ENCODE measurements around the gene FAM50B.

The FAM50B gene

GRCh38 chr6:3848925-3849605 is at the start of gene FAM50B:
Gene FAM50B, plus strand, starts transcription at chr6:3849373. Its CDS starts 439 bp downstream, at chr6:3849812.
- DNase-seq (ENCODE audit: low read depth in 2 of 2), result peak; percentile 67 to 72

- DNase-seq (ENCODE audit: low read depth in 2 of 2), result no peak
These were observed 49.5 kb upstream of the FAM50B start for GRCh38 chr6:3799719-3800118.

- no peak for DNase-seq (ENCODE audit: low read depth in 2 of 2)
These were observed 48.2 kb upstream of the FAM50B start for GRCh38 chr6:3800850-3801591.

- no peak for DNase-seq (ENCODE audit: low read depth in 2 of 2)
These were observed 47.2 kb upstream of the FAM50B start for GRCh38 chr6:3801960-3802359.

- peak; percentile 88 to 89 for DNase-seq (ENCODE audit: low read depth in 2 of 2)
These were observed 45.3 kb upstream of the FAM50B start for GRCh38 chr6:3803627-3804468.

- peak; percentile 58 to 59 for DNase-seq (ENCODE audit: low read depth in 2 of 2)
These were observed 44.2 kb upstream of the FAM50B start for GRCh38 chr6:3804964-3805363.

- no peak for DNase-seq (ENCODE audit: low read depth in 2 of 2)
These were observed 43.6 kb upstream of the FAM50B start for GRCh38 chr6:3805448-3806123.

- DNase-seq (ENCODE audit: low read depth in 2 of 2), result no peak
These were observed 42.8 kb upstream of the FAM50B start for GRCh38 chr6:3806169-3806922.

- DNase-seq (ENCODE audit: low read depth in 2 of 2), result no peak
These were observed 41.0 kb upstream of the FAM50B start for GRCh38 chr6:3808199-3808598.

GRCh38 chr6:3808759-3809514 is 40.2 kb upstream of the FAM50B start:
- no peak for DNase-seq (ENCODE audit: low read depth in 2 of 2)

- no peak for DNase-seq (ENCODE audit: low read depth in 2 of 2)
These were observed 39.7 kb upstream of the FAM50B start for GRCh38 chr6:3809515-3809891.

- DNase-seq (ENCODE audit: low read depth in 2 of 2), result no peak
These were observed 39.2 kb upstream of the FAM50B start for GRCh38 chr6:3809982-3810381.

GRCh38 chr6:3811191-3811590 is 38.0 kb upstream of the FAM50B start:
- DNase-seq (ENCODE audit: low read depth in 2 of 2), result no peak

GRCh38 chr6:3812596-3812995 is 36.6 kb upstream of the FAM50B start:
- DNase-seq (ENCODE audit: low read depth in 2 of 2), result no peak

GRCh38 chr6:3813150-3813780 is 35.9 kb upstream of the FAM50B start:
- no peak for DNase-seq (ENCODE audit: low read depth in 2 of 2)

GRCh38 chr6:3813918-3814317 is 35.3 kb upstream of the FAM50B start:
- DNase-seq (ENCODE audit: low read depth in 2 of 2), result no peak

GRCh38 chr6:3814539-3814938 is 34.6 kb upstream of the FAM50B start:
- DNase-seq (ENCODE audit: low read depth in 2 of 2), result no peak

- no peak for DNase-seq (ENCODE audit: low read depth in 2 of 2)
These were observed 32.9 kb upstream of the FAM50B start for GRCh38 chr6:3816251-3816650.

GRCh38 chr6:3819161-3820110 is 29.7 kb upstream of the FAM50B start:
- no peak for DNase-seq (ENCODE audit: low read depth in 2 of 2)

Data from fibroblast of skin of left quadriceps (primary cell).